ENCODE results near the gene UTP11.
A peak's percentile ranks its signal among the peaks of the same experiment; 100 is the strongest.

Gene UTP11

DNA sequence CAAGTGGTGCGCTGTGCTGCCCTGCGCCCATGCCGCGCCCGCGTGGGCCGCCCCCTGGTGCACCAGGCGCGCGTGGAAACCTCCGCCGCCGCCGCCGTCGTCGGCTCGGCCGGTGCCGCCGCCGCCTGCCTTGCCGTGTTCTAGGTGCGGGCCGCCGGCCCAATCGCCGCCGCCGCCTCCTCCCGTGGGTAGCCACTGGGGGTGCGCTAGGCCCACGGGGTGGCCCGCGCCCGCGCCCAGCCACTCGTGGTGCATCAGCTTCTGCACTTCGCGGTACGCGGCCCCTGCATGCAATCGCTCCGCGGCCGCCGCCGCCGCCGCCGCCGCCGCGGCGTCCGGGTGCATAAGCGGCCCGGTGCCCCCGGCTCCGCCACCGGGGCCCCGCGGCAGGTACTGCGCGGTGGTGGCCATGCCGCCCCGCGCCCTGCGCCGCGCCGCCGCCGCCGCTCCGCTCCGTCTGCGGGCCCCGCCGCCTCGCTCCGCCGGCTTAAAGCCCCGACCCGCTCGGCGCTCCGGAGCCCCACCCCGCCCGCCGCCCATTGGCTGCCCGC, 33.9 kb downstream of the UTP11 start, which contains the start of gene POU3F1:
Gene POU3F1, minus strand, starts transcription at position 461 of the 551 bp plus-strand sequence. Its CDS starts 50 bp downstream, at position 411.
- TF ChIP-seq BACH2 (CRISPR knock-in tag; IDR thresholded peaks at IDR 0.05; ENCODE audit: borderline replicate concordance) = no peak
- TF ChIP-seq CSRNP3 (CRISPR knock-in tag; IDR thresholded peaks at IDR 0.05) = no peak
- TF ChIP-seq, protein P1, sequence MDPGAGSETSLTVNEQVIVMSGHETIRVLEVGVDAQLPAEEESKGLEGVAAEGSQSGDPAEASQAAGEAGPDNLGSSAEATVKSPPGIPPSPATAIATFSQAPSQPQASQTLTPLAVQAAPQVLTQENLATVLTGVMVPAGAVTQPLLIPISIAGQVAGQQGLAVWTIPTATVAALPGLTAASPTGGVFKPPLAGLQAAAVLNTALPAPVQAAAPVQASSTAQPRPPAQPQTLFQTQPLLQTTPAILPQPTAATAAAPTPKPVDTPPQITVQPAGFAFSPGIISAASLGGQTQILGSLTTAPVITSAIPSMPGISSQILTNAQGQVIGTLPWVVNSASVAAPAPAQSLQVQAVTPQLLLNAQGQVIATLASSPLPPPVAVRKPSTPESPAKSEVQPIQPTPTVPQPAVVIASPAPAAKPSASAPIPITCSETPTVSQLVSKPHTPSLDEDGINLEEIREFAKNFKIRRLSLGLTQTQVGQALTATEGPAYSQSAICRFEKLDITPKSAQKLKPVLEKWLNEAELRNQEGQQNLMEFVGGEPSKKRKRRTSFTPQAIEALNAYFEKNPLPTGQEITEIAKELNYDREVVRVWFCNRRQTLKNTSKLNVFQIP (CRISPR knock-in tag; IDR thresholded peaks at IDR 0.05; ENCODE audit: borderline replicate concordance, low read depth) = no peak
- TF ChIP-seq TCF4 (CRISPR knock-in tag; IDR thresholded peaks at IDR 0.05; ENCODE audit: borderline replicate concordance) = no peak
- TF ChIP-seq PPARA (CRISPR knock-in tag; IDR thresholded peaks at IDR 0.05; ENCODE audit: borderline replicate concordance) = no peak
- TF ChIP-seq ZNF565 (CRISPR knock-in tag; conservative IDR thresholded peaks at IDR 0.05; ENCODE audit: low read depth) = no peak
- TF ChIP-seq CSDC2 (CRISPR knock-in tag; IDR thresholded peaks at IDR 0.05) = no peak
- no peak for TF ChIP-seq ZC3H10 (CRISPR knock-in tag; IDR thresholded peaks at IDR 0.05)
- TF ChIP-seq RARB (CRISPR knock-in tag; IDR thresholded peaks at IDR 0.05) = no peak
- no peak for TF ChIP-seq SNAI2 (CRISPR knock-in tag; IDR thresholded peaks at IDR 0.05)
- TF ChIP-seq, protein P2, sequence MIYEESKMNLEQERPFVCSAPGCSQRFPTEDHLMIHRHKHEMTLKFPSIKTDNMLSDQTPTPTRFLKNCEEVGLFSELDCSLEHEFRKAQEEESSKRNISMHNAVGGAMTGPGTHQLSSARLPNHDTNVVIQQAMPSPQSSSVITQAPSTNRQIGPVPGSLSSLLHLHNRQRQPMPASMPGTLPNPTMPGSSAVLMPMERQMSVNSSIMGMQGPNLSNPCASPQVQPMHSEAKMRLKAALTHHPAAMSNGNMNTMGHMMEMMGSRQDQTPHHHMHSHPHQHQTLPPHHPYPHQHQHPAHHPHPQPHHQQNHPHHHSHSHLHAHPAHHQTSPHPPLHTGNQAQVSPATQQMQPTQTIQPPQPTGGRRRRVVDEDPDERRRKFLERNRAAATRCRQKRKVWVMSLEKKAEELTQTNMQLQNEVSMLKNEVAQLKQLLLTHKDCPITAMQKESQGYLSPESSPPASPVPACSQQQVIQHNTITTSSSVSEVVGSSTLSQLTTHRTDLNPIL (CRISPR knock-in tag; IDR thresholded peaks at IDR 0.05; ENCODE audit: low read depth) = no peak
- TF ChIP-seq OSR1 (CRISPR knock-in tag; IDR thresholded peaks at IDR 0.05) = no peak
- TF ChIP-seq, protein P3, sequence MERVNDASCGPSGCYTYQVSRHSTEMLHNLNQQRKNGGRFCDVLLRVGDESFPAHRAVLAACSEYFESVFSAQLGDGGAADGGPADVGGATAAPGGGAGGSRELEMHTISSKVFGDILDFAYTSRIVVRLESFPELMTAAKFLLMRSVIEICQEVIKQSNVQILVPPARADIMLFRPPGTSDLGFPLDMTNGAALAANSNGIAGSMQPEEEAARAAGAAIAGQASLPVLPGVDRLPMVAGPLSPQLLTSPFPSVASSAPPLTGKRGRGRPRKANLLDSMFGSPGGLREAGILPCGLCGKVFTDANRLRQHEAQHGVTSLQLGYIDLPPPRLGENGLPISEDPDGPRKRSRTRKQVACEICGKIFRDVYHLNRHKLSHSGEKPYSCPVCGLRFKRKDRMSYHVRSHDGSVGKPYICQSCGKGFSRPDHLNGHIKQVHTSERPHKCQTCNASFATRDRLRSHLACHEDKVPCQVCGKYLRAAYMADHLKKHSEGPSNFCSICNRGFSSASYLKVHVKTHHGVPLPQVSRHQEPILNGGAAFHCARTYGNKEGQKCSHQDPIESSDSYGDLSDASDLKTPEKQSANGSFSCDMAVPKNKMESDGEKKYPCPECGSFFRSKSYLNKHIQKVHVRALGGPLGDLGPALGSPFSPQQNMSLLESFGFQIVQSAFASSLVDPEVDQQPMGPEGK (CRISPR knock-in tag; IDR thresholded peaks at IDR 0.05; ENCODE audit: borderline replicate concordance) = no peak
- no peak for TF ChIP-seq ZFP3 (CRISPR knock-in tag; IDR thresholded peaks at IDR 0.05)
- TF ChIP-seq TOX (CRISPR knock-in tag; IDR thresholded peaks at IDR 0.05; ENCODE audit: borderline replicate concordance) = no peak
- no peak for TF ChIP-seq ESRRG (CRISPR knock-in tag; IDR thresholded peaks at IDR 0.05)
- no peak for TF ChIP-seq GLIS3 (CRISPR knock-in tag; IDR thresholded peaks at IDR 0.05)

DNA sequence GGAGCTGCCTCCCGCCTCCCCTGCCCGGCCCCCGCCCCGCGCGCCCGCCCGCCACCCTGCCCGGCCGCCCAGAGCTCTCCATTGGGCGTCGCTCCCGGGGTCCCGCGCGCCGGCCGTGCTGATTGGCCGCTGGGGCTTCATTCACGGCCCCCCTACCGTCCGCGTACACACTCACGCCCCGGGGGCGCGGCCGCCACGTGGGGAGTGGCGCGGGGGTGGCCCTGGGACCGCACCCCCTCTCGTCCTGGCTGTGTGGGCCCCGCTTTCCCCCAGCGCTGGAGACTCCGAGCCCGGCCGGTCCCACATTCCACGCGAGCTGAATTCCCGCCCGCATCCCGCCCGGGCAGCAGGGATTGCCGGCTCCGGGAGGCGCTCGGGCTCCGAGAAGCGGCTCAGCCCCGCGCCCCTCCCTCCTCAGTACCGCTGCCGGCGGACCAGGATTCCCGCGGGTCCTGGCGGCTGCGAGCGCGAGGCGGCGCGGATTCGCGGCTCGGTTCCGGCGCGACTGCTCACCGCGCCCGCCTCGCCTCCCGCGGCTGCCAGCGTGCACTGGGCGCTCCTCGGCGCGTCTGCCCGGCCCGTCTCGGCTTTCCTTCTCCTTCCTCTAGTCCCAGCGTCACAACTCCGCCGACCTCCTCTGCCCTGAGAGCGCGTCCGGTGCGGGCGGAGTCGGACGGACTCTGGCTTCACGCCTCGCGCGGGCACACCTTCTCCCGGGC, 34.5 kb downstream of the UTP11 start:
- TF ChIP-seq CSRNP3 (CRISPR knock-in tag; IDR thresholded peaks at IDR 0.05) = no peak
- TF ChIP-seq SNAI2 (CRISPR knock-in tag; IDR thresholded peaks at IDR 0.05) = no peak
- TF ChIP-seq ZFP3 (CRISPR knock-in tag; IDR thresholded peaks at IDR 0.05) = no peak
- no peak for TF ChIP-seq GLIS3 (CRISPR knock-in tag; IDR thresholded peaks at IDR 0.05)
- TF ChIP-seq RARB (CRISPR knock-in tag; IDR thresholded peaks at IDR 0.05) = no peak
- no peak for TF ChIP-seq ZNF8 (CRISPR knock-in tag; IDR thresholded peaks at IDR 0.05)
- no peak for TF ChIP-seq ZC3H10 (CRISPR knock-in tag; IDR thresholded peaks at IDR 0.05)
- peak; percentile 78 for ATAC-seq

More for the DNA sequence above, 33.9 kb downstream of the UTP11 start, which contains the start of gene POU3F1:
- no peak for ATAC-seq

DNA sequence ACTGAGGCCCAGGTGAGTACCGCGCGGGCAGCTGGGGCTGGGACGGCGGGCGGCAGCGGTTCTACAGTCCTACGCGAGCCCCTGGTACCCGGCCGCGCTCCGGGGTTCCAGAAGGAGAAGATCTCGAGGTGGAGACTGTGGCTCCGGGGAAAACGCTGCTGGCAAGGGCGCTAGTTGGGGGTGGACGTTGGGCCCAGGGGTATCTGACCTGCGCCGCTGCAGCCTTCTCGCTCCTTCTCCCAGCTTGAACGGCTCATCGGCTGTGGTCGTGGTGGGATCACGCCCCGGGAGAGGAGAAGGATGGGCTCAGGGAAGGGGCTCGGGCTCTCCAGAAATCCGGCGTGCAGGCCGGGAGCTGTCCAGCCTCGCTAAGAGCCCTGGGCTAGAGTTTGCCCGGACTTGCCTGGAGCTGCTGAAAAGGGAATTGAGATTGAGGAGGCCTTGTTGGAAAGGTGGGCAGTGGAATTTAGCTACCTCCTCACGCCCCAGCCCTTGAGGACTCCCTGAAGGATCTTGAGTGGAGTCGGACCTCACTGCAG, 35.1 kb downstream of the UTP11 start:
- TF ChIP-seq, protein P1 (CRISPR knock-in tag; IDR thresholded peaks at IDR 0.05; ENCODE audit: borderline replicate concordance, low read depth) = no peak
- TF ChIP-seq ZNF565 (CRISPR knock-in tag; conservative IDR thresholded peaks at IDR 0.05; ENCODE audit: low read depth) (no peak), GLIS3 (CRISPR knock-in tag; IDR thresholded peaks at IDR 0.05) (no peak), SNAI2 (CRISPR knock-in tag; IDR thresholded peaks at IDR 0.05) (no peak), RARB (CRISPR knock-in tag; IDR thresholded peaks at IDR 0.05) (no peak), TOX (CRISPR knock-in tag; IDR thresholded peaks at IDR 0.05; ENCODE audit: borderline replicate concordance) (no peak)
- ATAC-seq = peak; percentile 12; the same call in 2 of the 3 replicates
